Keratinocyte (primary cell): ENCODE data around the gene FAF2.

Experiments used
- CTCF ChIP-seq, 3 experiments: IDR thresholded peaks in 1 of 3; conservative IDR thresholded peaks in 1 of 3; optimal IDR thresholded peaks in 1 of 3; 2 replicates in 2 of 3; 3 replicates in 1 of 3; pipeline versions ENCODE3 to v1.5.1; 2011; ENCODE audit warnings: low read length in 3 of 3, mild to moderate bottlenecking in 3 of 3, moderate library complexity in 2 of 3, control low read depth in 1 of 3, inconsistent platforms in 1 of 3; ENCODE audit not compliant: insufficient read depth in 2 of 3; ENCODE audit errors: extremely low read depth in 1 of 3
- EZH2 ChIP-seq: IDR thresholded peaks from one replicate; pipeline ENCODE4 v1.6.1; 2012; ENCODE audit warnings: inconsistent platforms, mild to moderate bottlenecking, low read length, moderate library complexity

DNA sequence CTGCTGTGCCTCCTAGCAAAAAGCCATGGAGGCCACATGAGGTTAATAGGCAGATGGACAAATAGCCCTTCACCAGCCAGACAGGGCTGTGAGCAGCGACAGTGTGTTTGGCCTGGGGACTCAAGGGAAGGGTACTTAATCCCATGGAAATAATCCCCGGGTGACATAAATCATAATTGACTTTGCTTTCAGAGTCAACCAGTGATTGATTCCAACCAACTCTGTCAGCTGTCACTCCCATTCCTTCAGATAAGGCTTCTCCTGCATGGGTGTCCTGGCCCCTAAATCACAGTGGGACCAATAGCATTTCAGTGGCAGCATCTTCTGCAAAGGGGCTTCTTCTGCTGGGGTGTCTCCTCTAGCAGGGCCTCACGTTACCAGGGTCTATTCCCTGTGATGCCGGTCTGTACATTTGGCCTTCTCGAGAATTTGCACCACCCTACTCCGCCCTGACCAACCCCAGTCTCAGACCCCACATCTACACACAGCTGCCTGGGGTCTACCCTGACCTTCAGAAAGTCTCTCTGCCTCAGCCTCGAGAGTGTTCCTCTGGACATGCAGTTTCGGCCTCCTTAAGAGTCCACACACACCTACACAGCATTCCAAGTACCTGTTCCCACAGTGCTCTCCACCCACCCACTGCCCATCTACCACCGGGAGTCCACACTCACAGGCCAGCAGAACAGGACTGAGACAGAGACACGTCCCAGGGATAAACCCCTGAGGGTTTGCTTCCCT is 35.5 kb upstream of the FAF2 start:
- TF ChIP-seq CTCF (optimal IDR thresholded peaks at IDR 0.05 in 1 of 3, IDR thresholded peaks at IDR 0.05 in 1 of 3, conservative IDR thresholded peaks at IDR 0.05 in 1 of 3; ENCODE audit: extremely low read depth in 1 of 3, insufficient read depth in 2 of 3, low read length in 3 of 3) (no peak), EZH2 (no peak)
